ENCODE data around the gene PGAM4. TPM values are rescaled to one million over a fixed set of nuclear protein-coding genes. Genes with fewer than 3 reads are reported as not detected.

Gene PGAM4
- total RNA-seq, 1 experiment from 2014 or later = not detected

Other genes with a start within 250 kb of the PGAM4 start
- gene ATRX, start 183.4 kb downstream of the PGAM4 start, total RNA-seq (2014; rRNA removed; shearing (Covaris generic)) = 26.6 and 53.7 TPM in 2 replicates
- gene MAGT1, start 74.2 kb downstream of the PGAM4 start, total RNA-seq (2014; rRNA removed; shearing (Covaris generic)) = 71.1 and 85.9 TPM in 2 replicates
- gene COX7B, start 70.2 kb downstream of the PGAM4 start, total RNA-seq (2014; rRNA removed; shearing (Covaris generic)) = 561 and 673 TPM in 2 replicates
- gene ATP7A, start 58.9 kb downstream of the PGAM4 start, total RNA-seq (2014; rRNA removed; shearing (Covaris generic)) = 20.2 and 26.5 TPM in 2 replicates
- 473 and 636 TPM in 2 replicates for gene PGK1, start 134.6 kb upstream of the PGAM4 start, total RNA-seq (2014; rRNA removed; shearing (Covaris generic))
- gene TAF9B, start 170.0 kb upstream of the PGAM4 start, total RNA-seq (2014; rRNA removed; shearing (Covaris generic)) = 31.4 and 53.8 TPM in 2 replicates